Measurements from ENCODE around the gene RBM20.

The RBM20 gene

DNA sequence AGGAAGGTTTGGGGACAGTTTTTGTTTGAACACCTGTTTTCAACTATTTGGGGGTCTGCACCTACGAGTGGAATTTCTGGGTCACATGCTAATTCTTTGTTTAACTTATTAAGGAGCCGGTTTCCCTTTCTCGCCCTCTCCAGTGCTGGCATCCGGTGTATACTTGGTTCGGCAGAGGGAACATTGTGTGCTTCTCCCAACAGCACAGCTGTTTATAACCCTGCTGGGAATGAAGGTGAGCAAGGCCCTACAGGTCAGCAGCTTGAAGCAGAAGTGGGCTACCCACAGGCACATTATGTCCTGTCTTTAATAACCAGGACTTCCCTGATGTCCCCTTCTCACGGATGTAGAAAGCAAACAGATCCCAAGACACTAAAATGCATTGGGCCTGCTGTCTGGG lies 140.1 kb downstream of the RBM20 start:
- H3K27me3 ChIP-seq (ENCODE audit: insufficient read depth, poor library complexity, severe bottlenecking), result peaks cover 3% of the 10 kb centered on the region
- H3K4me3 ChIP-seq (replicated peaks; ENCODE audit: insufficient read depth, low read length), result no peak overlapping the region
- no peak for DNase-seq (ENCODE audit: low read depth in 1 of 2, low spot score in 1 of 2)
- TF ChIP-seq SPI1 (IDR thresholded peaks at IDR 0.05; ENCODE audit: borderline replicate concordance, low read depth), result no peak
- no peak overlapping the region for H3K27ac ChIP-seq (replicated peaks)

DNA sequence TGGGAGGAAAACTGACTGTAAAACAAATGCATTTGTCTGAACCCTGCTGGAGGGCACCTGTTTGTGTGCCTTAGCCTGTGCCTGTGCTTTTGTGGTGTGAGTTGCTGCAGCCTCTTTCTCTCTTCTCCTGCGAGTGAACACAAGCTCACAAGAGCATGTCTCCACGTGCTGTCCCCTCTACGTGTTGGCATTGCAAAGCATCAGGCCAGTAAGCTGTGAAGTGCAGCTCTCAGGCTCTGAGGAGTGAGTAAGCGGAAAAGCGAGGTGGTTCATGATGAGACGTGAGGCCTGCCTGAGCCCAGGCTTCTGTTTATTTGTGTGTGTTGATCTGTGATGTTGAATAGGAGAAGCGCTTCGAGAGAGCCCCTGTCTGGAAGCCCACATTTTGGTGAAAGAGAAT lies 142.0 kb downstream of the RBM20 start:
- Histone ChIP-seq H3K27ac (replicated peaks) (no peak overlapping the region), H3K4me3 (replicated peaks; ENCODE audit: insufficient read depth, low read length) (no peak overlapping the region), H3K27me3 (ENCODE audit: insufficient read depth, poor library complexity, severe bottlenecking) (no peaks in the 10 kb centered on the region)
- TF ChIP-seq SPI1 (IDR thresholded peaks at IDR 0.05; ENCODE audit: borderline replicate concordance, low read depth), result no peak
- TF ChIP-seq, protein P1, sequence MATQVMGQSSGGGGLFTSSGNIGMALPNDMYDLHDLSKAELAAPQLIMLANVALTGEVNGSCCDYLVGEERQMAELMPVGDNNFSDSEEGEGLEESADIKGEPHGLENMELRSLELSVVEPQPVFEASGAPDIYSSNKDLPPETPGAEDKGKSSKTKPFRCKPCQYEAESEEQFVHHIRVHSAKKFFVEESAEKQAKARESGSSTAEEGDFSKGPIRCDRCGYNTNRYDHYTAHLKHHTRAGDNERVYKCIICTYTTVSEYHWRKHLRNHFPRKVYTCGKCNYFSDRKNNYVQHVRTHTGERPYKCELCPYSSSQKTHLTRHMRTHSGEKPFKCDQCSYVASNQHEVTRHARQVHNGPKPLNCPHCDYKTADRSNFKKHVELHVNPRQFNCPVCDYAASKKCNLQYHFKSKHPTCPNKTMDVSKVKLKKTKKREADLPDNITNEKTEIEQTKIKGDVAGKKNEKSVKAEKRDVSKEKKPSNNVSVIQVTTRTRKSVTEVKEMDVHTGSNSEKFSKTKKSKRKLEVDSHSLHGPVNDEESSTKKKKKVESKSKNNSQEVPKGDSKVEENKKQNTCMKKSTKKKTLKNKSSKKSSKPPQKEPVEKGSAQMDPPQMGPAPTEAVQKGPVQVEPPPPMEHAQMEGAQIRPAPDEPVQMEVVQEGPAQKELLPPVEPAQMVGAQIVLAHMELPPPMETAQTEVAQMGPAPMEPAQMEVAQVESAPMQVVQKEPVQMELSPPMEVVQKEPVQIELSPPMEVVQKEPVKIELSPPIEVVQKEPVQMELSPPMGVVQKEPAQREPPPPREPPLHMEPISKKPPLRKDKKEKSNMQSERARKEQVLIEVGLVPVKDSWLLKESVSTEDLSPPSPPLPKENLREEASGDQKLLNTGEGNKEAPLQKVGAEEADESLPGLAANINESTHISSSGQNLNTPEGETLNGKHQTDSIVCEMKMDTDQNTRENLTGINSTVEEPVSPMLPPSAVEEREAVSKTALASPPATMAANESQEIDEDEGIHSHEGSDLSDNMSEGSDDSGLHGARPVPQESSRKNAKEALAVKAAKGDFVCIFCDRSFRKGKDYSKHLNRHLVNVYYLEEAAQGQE (IDR thresholded peaks at IDR 0.05; ENCODE audit: insufficient replicate concordance, low read depth), result no peak
- TF ChIP-seq GABPA (IDR thresholded peaks at IDR 0.05; ENCODE audit: low read depth), result no peak
- TF ChIP-seq POLR2AphosphoS5 (IDR thresholded peaks at IDR 0.05; ENCODE audit: low read depth), result no peak
- TF ChIP-seq, protein P2, sequence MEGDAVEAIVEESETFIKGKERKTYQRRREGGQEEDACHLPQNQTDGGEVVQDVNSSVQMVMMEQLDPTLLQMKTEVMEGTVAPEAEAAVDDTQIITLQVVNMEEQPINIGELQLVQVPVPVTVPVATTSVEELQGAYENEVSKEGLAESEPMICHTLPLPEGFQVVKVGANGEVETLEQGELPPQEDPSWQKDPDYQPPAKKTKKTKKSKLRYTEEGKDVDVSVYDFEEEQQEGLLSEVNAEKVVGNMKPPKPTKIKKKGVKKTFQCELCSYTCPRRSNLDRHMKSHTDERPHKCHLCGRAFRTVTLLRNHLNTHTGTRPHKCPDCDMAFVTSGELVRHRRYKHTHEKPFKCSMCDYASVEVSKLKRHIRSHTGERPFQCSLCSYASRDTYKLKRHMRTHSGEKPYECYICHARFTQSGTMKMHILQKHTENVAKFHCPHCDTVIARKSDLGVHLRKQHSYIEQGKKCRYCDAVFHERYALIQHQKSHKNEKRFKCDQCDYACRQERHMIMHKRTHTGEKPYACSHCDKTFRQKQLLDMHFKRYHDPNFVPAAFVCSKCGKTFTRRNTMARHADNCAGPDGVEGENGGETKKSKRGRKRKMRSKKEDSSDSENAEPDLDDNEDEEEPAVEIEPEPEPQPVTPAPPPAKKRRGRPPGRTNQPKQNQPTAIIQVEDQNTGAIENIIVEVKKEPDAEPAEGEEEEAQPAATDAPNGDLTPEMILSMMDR (IDR thresholded peaks at IDR 0.05; ENCODE audit: insufficient read depth, low read length), result no peak
- DNase-seq (ENCODE audit: low read depth in 1 of 2, low spot score in 1 of 2), result no peak

DNA sequence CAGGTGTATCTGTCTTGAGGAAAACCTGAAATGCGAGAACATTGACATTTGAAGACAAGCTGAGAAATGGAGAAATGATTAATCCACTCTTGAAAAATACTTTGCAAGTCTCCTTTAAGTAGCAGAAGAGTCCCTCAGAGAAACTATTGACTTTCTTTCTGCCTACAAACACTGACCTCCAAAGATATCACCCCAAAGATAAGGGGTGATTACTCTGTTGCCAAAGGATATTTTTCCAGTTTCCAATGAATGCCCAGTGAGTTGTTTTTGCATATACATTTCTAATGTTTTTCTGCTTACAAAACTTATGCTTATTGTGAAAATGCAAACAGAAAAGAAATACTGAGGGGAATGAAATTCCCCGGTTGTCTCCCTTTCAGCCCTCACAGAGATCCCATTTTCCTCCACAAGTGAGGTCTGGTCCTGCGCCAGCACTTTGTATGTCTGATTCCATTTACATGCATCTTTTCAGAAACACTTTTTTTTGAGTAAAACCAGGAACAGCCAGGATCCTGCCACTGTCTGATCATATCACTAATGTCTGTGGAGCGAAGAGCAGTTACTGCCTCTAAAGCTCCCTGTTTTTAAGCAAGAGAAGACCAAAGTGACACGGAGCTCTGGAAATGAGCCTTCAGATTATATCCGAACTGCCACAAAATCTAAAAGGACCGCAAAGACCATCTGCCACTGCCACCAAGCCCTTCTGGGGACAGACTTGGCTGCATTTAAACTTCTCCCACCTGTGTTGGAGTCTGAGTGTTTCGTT lies 144.7 kb downstream of the RBM20 start:
- H3K4me3 ChIP-seq (replicated peaks; ENCODE audit: insufficient read depth, low read length), result no peak overlapping the region
- TF ChIP-seq, protein P2 (IDR thresholded peaks at IDR 0.05; ENCODE audit: insufficient read depth, low read length), result no peak
- TF ChIP-seq GABPA (IDR thresholded peaks at IDR 0.05; ENCODE audit: low read depth) (no peak), SPI1 (IDR thresholded peaks at IDR 0.05; ENCODE audit: borderline replicate concordance, low read depth) (no peak), POLR2AphosphoS5 (IDR thresholded peaks at IDR 0.05; ENCODE audit: low read depth) (no peak)
- TF ChIP-seq, protein P1 (IDR thresholded peaks at IDR 0.05; ENCODE audit: insufficient replicate concordance, low read depth), result no peak
- H3K27me3 ChIP-seq (ENCODE audit: insufficient read depth, poor library complexity, severe bottlenecking), result no peaks in the 10 kb centered on the region
- H3K27ac ChIP-seq (replicated peaks), result no peak overlapping the region
- DNase-seq (ENCODE audit: low read depth in 1 of 2, low spot score in 1 of 2), result no peak

DNA sequence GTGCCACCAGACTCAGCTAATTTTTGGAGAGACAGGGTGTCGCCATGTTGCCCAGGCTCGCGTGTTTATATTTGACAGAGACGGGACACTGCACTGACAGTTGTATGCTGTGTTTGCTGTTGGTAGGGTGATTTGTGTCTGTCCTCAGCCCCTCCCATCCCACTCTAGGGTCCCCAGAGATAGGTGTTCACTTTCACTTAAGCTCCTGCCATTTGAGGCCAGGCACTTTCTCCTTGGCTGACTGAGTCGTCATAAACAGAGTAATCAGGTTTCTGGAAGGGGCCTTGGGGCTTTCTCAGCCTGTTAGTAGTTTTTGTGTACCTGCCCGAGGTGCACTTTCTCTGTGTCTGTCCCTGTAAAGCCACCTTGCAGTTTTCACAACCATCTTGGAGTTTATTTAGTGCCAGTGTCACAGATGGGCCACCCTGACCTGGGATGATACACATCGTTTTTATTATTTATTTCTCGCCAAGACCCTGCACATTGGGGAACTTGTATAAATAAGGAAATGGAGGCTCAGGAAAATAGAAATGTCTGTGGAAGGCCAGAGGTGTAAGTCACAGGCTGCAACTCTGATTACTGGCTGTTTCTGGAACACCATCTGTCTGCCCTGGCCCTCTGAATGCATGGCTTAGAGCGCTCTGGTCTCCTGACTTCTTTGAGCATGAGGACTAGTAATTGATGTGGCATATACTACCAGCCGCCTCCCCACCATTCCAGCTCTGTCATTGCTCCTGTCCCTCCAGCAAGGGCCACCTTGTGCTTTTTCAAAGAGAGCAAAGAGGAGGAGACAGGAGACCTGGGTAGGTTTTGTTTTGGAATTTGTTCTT lies 145.7 kb downstream of the RBM20 start:
- H3K27ac ChIP-seq (replicated peaks), result no peak overlapping the region
- DNase-seq (ENCODE audit: low read depth in 1 of 2, low spot score in 1 of 2), result no peak

More for the DNA sequence above, 145.7 kb downstream of the RBM20 start:
- TF ChIP-seq, protein P2 (IDR thresholded peaks at IDR 0.05; ENCODE audit: insufficient read depth, low read length), result no peak
- no peak for TF ChIP-seq GABPA (IDR thresholded peaks at IDR 0.05; ENCODE audit: low read depth)
- H3K4me3 ChIP-seq (replicated peaks; ENCODE audit: insufficient read depth, low read length), result no peak overlapping the region
- H3K27me3 ChIP-seq (ENCODE audit: insufficient read depth, poor library complexity, severe bottlenecking), result no peaks in the 10 kb centered on the region
